Lung (tissue), 12 donors: ENCODE results near the gene MDFIC. TPM values are rescaled to one million over a fixed set of nuclear protein-coding genes. Genes with fewer than 3 reads are reported as not detected.

Source experiments
- ATAC-seq: fragments of 200-7000 bp; cut with Tn5 transposase; one replicate; pipeline ENCODE4 v1.9.1; 2020; ENCODE audit warnings: moderate number of reproducible peaks; ENCODE audit not compliant: insufficient read depth, low FRiP score
- DNase-seq, 3 donors: peaks; one replicate each; pipeline ENCODE4 v3.0.0-alpha.2; 2013 to 2017
- H3K27ac ChIP-seq, 2 donors: one replicate each; pipeline ENCODE4 v1.5.1; 2013; ENCODE audit warnings: mild to moderate bottlenecking in 2 of 2, moderate library complexity in 2 of 2, control low read depth in 1 of 2, inconsistent platforms in 1 of 2, low read depth in 1 of 2, low read length in 1 of 2
- H3K27me3 ChIP-seq, 3 donors: one replicate each; pipeline ENCODE4 v1.5.1; 2013; ENCODE audit warnings: low read length in 2 of 3; ENCODE audit not compliant: control insufficient read depth in 3 of 3, insufficient read depth in 3 of 3
- H3K36me3 ChIP-seq, 4 donors: one replicate each; pipeline ENCODE4 v1.5.1; 2013; ENCODE audit warnings: low read length in 4 of 4, mild to moderate bottlenecking in 1 of 4, moderate library complexity in 1 of 4; ENCODE audit not compliant: control insufficient read depth in 4 of 4, insufficient read depth in 4 of 4
- H3K4me1 ChIP-seq, 5 donors: one replicate each; pipeline ENCODE4 v1.5.1; 2013; ENCODE audit warnings: low read length in 5 of 5, mild to moderate bottlenecking in 2 of 5, moderate library complexity in 1 of 5; ENCODE audit not compliant: control insufficient read depth in 5 of 5, insufficient read depth in 5 of 5
- H3K4me3 ChIP-seq: one replicate; pipeline ENCODE4 v1.5.1; 2013; ENCODE audit warnings: mild to moderate bottlenecking, control low read depth, moderate library complexity
- H3K9ac ChIP-seq, 2 donors: one replicate each; pipeline ENCODE4 v1.5.1; 2013; ENCODE audit warnings: low read length in 2 of 2, control low read depth in 1 of 2; ENCODE audit not compliant: insufficient read depth in 1 of 2
- H3K9me3 ChIP-seq, 4 donors: one replicate each; pipeline ENCODE4 v1.5.1; 2013; ENCODE audit warnings: low read length in 3 of 4, mild to moderate bottlenecking in 1 of 4, moderate library complexity in 1 of 4; ENCODE audit not compliant: control insufficient read depth in 4 of 4, insufficient read depth in 3 of 4
- WGBS, 2 donors: extraction: QIAGEN DNeasy Blood & Tissue Kit; methylation state at CpG; one replicate each; pipeline ENCODE4 v1.1.7; 2013; 5-methylcytosine and 5-hydroxymethylcytosine counted together
- polyA plus RNA-seq, 2 donors: library from polyadenylated mRNA; stranded (reverse); fragments of 200-250 nt; gene quantifications; one replicate each; pipeline ENCODE4 v1.2.1, GENCODE V29; 2013
- total RNA-seq, 2 donors: library from RNA; depleted of rRNA in 1 of 2; stranded (reverse); fragments of >200 nt in 1 of 2; gene quantifications; one replicate each; pipeline ENCODE4 v1.2.1, GENCODE V29; 2014 to 2021
- TF ChIP-seq, protein P1 (sequence below): IDR thresholded peaks from 2 replicates; pipeline ENCODE4 v1.5.1; 2012; ENCODE audit warnings: mild to moderate bottlenecking; ENCODE audit errors: control extremely low read depth, extremely low read depth
- donor health status: control.
- donor health status: control.
- donor health status: Bipolar disorder and iron deficiency.
- donor health status: healthy.
- donor health status: DM: yes; HTN: yes; CAD: no.

Gene MDFIC
- total and polyA plus RNA-seq, 4 donors: 13.3 to 55.5 (median 25.5) TPM

DNA sequence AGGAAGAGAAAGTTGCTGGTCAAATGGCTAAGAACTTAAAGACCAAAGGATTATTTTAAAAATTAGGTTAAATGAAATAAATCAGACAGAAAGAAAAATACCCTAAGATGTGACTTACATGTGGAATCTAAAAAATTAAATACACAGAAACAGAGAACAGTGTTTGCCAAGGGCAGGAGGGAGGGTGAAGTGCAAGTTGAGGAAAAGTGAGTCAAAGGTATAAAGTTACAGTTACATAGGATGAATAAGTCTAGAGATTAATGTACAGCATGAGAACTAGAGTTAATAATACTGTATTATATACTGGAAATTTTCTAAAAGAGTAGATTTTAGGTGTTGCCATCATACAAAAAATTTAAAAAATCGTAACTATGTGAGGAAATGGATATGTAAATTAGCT, 146.3 kb downstream of the MDFIC start:
- WGBS, 2 donors: 91 to 96% methylated on average over 1 of the region's 1 CpG
- DNase-seq: no peak
- Histone ChIP-seq H3K4me1 (no peaks in the 10 kb centered on the region), H3K9ac (no peak overlapping the region), H3K27me3 (no peaks in the 10 kb centered on the region), H3K4me3 (no peak overlapping the region), H3K36me3 (no peaks in the 10 kb centered on the region), H3K27ac (no peak overlapping the region), H3K9me3 (no peaks in the 10 kb centered on the region)
- TF ChIP-seq, protein P1, sequence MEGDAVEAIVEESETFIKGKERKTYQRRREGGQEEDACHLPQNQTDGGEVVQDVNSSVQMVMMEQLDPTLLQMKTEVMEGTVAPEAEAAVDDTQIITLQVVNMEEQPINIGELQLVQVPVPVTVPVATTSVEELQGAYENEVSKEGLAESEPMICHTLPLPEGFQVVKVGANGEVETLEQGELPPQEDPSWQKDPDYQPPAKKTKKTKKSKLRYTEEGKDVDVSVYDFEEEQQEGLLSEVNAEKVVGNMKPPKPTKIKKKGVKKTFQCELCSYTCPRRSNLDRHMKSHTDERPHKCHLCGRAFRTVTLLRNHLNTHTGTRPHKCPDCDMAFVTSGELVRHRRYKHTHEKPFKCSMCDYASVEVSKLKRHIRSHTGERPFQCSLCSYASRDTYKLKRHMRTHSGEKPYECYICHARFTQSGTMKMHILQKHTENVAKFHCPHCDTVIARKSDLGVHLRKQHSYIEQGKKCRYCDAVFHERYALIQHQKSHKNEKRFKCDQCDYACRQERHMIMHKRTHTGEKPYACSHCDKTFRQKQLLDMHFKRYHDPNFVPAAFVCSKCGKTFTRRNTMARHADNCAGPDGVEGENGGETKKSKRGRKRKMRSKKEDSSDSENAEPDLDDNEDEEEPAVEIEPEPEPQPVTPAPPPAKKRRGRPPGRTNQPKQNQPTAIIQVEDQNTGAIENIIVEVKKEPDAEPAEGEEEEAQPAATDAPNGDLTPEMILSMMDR: no peak
- ATAC-seq: no peak
